BE2C (cell line): Measurements from ENCODE around the gene SPRED3.

ENCODE experiments used
- DNase-seq: peaks from one replicate; pipeline ENCODE4 v3.0.0-alpha.2; 2020
- H3K27me3 ChIP-seq: fragments of 250-450 bp; sonication (Bioruptor Pico); 2 replicates; pipeline ENCODE4 v1.5.1; 2020; ENCODE audit warnings: mild to moderate bottlenecking
- H3K36me3 ChIP-seq: fragments of 250-450 bp; sonication (Bioruptor Pico); 2 replicates; pipeline ENCODE4 v1.5.1; 2020; ENCODE audit warnings: mild to moderate bottlenecking
- H3K4me1 ChIP-seq: fragments of 250-450 bp; sonication (Bioruptor Pico); 2 replicates; pipeline ENCODE4 v1.5.1; 2020
- H3K4me3 ChIP-seq: 2 replicates; pipeline ENCODE4 v1.5.1; 2011; ENCODE audit warnings: low read depth, low read length
- H3K9me3 ChIP-seq: fragments of 250-450 bp; sonication (Bioruptor Pico); 2 replicates; pipeline ENCODE4 v1.5.1; 2020
- CTCF ChIP-seq: IDR thresholded peaks from 2 replicates; pipeline ENCODE4 v1.5.1; 2012; ENCODE audit warnings: mild to moderate bottlenecking, low read depth, low read length

SPRED3 gene

GRCh38 chr19:38442736-38443135 lies 54.2 kb downstream of the SPRED3 start:
- H3K27me3 ChIP-seq, result no peaks in the 10 kb centered on the region
- H3K4me3 ChIP-seq, result no peak overlapping the region
- no peak for DNase-seq
- no peaks in the 10 kb centered on the region for H3K9me3 ChIP-seq
- no peaks in the 10 kb centered on the region for H3K36me3 ChIP-seq
- H3K4me1 ChIP-seq, result no peaks in the 10 kb centered on the region
- TF ChIP-seq CTCF, result no peak

GRCh38 chr19:38443458-38443999 lies 55.0 kb downstream of the SPRED3 start:
- H3K4me1 ChIP-seq, result no peaks in the 10 kb centered on the region

GRCh38 chr19:38444026-38444425 lies 55.5 kb downstream of the SPRED3 start:
- no peak for DNase-seq
- H3K4me3 ChIP-seq, result no peak overlapping the region
- H3K36me3 ChIP-seq, result no peaks in the 10 kb centered on the region
- H3K4me1 ChIP-seq, result no peaks in the 10 kb centered on the region
- no peaks in the 10 kb centered on the region for H3K9me3 ChIP-seq
- no peaks in the 10 kb centered on the region for H3K27me3 ChIP-seq
- TF ChIP-seq CTCF, result no peak

More at GRCh38 chr19:38443458-38443999, 55.0 kb downstream of the SPRED3 start:
- Histone ChIP-seq H3K27me3 (no peaks in the 10 kb centered on the region), H3K36me3 (no peaks in the 10 kb centered on the region), H3K9me3 (no peaks in the 10 kb centered on the region), H3K4me3 (no peak overlapping the region)
- no peak for DNase-seq
- no peak for TF ChIP-seq CTCF

- no peak for DNase-seq
- no peaks in the 10 kb centered on the region for H3K27me3 ChIP-seq
- H3K4me1 ChIP-seq, result no peaks in the 10 kb centered on the region
- no peaks in the 10 kb centered on the region for H3K9me3 ChIP-seq
- no peak for TF ChIP-seq CTCF
- no peak overlapping the region for H3K4me3 ChIP-seq
- H3K36me3 ChIP-seq, result no peaks in the 10 kb centered on the region
These were observed 56.9 kb downstream of the SPRED3 start for GRCh38 chr19:38445362-38445761.

GRCh38 chr19:38448225-38448624 lies 59.7 kb downstream of the SPRED3 start:
- peaks cover 3% of the 10 kb centered on the region; the same call in 1 of the 2 replicates for H3K9me3 ChIP-seq
- H3K4me3 ChIP-seq, result no peak overlapping the region
- no peaks in the 10 kb centered on the region for H3K27me3 ChIP-seq
- no peak for TF ChIP-seq CTCF
- DNase-seq, result no peak
- no peaks in the 10 kb centered on the region for H3K4me1 ChIP-seq
- H3K36me3 ChIP-seq, result no peaks in the 10 kb centered on the region
